ENCODE measurements around the gene HMGN1. TPM values are rescaled to one million over a fixed set of nuclear protein-coding genes. Genes with fewer than 3 reads are reported as not detected.

Gene HMGN1
- total RNA-seq, 2 experiments from 2014 or later, result 415 to 416 TPM

DNA sequence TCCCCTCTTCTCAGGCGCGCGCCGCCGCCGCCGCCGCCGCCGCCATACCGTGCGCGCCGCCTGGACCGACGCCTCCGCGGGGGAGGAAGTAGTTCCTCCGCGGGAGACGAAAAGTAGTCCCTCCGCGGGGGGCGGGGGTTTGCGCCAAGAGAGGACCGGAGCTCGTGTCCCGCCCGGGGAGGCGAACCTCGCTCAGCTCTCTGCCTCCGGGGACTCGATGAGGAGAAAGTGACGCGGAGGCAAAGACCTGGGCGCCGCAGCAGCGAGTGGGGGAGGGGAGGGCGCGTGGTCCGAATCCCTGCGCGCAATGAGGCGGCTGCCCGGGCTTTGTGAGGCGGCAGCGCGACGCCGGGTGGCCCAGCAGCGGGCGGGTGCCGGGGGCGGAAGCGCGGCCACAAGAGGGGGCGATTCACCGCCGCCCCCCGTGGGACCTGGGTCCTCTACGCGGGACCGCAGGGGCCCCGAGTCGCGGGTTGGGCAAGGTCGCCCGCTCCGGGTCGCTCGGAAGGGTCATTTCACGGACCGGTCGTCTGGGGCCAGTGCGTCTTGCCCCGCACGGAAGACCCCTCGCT, 35.2 kb downstream of the HMGN1 start, which contains the start of gene BRWD1:
BRWD1 (minus strand) TSS at position 62 of the 572 bp plus-strand sequence. CDS start 141 bp downstream, outside the sequence.
- intact Hi-C loops (cut with micrococcal nuclease), result loop anchor here (2.0 to 5.0 kb wide), 2 partner anchors 33 to 74 kb away; no protein-coding TSS in a partner anchor
- DNase-seq (peak; percentile 81), ATAC-seq (peak; percentile 52)
- Mint-ChIP-seq H3K4me3 (peak within 1 kb of the TSS; percentile 93), H3K27ac (peak within 1 kb of the TSS; percentile 95), H3K27me3 (no peaks in the 10 kb centered on the region), H3K9me3 (no peaks in the 10 kb centered on the region), H3K4me1 (ENCODE audit: low read depth) (peaks cover 38% of the 10 kb centered on the region), H3K36me3 (ENCODE audit: low read depth) (peaks cover 22% of the 10 kb centered on the region)
- CTCF ChIA-PET, result interaction anchor here (1.0 to 1.9 kb wide), 2 partner anchors 74 to 130 kb away, joined by 3 to 5 read pairs; partner anchors contain the start of gene PSMG1
- TF ChIP-seq, protein P1, sequence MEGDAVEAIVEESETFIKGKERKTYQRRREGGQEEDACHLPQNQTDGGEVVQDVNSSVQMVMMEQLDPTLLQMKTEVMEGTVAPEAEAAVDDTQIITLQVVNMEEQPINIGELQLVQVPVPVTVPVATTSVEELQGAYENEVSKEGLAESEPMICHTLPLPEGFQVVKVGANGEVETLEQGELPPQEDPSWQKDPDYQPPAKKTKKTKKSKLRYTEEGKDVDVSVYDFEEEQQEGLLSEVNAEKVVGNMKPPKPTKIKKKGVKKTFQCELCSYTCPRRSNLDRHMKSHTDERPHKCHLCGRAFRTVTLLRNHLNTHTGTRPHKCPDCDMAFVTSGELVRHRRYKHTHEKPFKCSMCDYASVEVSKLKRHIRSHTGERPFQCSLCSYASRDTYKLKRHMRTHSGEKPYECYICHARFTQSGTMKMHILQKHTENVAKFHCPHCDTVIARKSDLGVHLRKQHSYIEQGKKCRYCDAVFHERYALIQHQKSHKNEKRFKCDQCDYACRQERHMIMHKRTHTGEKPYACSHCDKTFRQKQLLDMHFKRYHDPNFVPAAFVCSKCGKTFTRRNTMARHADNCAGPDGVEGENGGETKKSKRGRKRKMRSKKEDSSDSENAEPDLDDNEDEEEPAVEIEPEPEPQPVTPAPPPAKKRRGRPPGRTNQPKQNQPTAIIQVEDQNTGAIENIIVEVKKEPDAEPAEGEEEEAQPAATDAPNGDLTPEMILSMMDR (IDR thresholded peaks at IDR 0.05), result no peak
- POLR2A ChIA-PET, result interaction anchor here (0.8 to 7.9 kb wide), 18 partner anchors 12 to 131 kb away, joined by 3 to 111 read pairs (median 4); partner anchors contain the start of genes HMGN1 and PSMG1

DNA sequence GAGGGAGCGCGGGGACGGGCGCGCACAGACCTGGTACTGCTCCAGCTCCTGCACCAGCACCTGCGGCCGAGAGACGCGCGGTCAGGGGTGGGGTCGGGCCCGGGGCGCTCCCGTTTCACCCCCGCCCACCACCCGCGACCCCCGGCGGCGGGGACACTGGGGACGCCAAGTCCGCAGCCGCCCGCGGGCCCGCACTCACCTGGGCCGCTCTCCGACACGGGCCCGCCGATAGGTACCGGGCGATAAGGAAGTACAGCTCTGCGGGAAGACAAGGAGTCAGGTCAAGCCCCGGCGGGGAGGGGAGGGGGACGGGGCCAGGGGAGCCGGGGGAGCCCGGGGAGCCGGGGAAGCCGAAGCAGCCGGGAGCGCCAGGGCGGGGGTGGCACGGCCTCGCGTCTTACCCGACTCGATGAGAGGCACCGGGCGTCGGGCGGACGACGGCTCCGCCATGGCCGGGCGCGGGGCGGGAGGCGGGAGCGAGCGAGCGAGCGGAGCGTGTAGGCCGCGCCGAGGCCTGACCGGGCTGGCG, 35.8 kb downstream of the HMGN1 start:
- ChIA-PET CTCF (interaction anchor here (1.0 to 1.9 kb wide), 3 partner anchors 35 to 130 kb away, joined by 3 to 5 read pairs (median 5); partner anchors contain the start of genes HMGN1 and PSMG1), POLR2A (interaction anchor here (1.0 to 7.9 kb wide), 14 partner anchors 10 to 131 kb away, joined by 3 to 111 read pairs (median 6); partner anchors contain the start of genes HMGN1 and PSMG1)
- Mint-ChIP-seq H3K9me3 (no peaks in the 10 kb centered on the region), H3K36me3 (ENCODE audit: low read depth) (peaks cover 24% of the 10 kb centered on the region), H3K27ac (peak overlapping the region; percentile 95), H3K4me3 (peak overlapping the region; percentile 93), H3K27me3 (no peaks in the 10 kb centered on the region), H3K4me1 (ENCODE audit: low read depth) (peaks cover 40% of the 10 kb centered on the region)
- TF ChIP-seq, protein P1 (IDR thresholded peaks at IDR 0.05), result no peak
- DNase-seq, result peak; percentile 36
- intact Hi-C loops (cut with micrococcal nuclease), result loop anchor here (5.0 kb wide), 1 partner anchor 74 kb away; no protein-coding TSS in a partner anchor
- ATAC-seq, result no peak

DNA sequence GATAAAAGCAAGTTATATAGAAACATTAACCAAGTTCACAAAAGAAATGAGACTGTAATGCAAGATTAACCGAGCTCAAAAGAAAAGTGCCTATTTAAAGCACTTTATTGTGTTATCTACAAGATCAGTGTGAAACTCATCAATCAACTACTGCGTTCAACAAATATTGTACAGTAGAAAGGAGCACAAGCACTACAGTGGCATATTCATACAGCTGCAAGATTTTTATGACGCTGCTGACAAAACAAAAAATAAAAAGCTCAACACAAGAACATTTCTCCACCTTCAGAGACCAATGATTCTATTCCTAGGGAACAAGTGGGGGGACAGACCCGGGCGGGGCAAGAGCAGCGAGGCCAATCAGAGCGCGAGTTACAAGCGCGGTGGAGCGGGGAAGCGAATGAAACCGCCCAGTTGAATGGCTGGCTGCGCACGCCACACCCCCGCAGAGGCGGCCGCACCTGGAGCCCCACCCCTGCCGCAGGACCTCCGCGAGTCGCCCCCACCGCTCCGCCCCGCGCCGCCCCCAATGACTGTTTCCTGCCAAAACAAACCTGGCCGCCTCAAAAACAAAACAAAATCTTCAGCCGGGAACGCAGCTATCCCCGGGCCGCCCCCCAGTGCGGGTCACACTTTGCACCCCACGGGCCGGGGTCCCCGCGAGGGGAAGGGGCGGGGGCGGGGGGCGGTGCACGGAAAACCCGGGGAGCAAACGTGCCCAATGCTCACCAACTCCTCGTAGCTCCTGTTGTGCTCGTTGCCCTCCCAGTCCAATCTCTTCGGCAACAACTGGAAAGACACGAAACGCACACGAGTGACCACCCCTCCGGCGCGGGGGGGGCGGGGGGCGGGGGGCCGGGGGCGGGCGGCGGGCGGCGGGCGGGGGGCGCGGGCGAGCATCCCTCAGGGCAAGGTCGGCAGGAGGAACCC, 36.5 kb downstream of the HMGN1 start:
- DNase-seq (peak; percentile 96), ATAC-seq (peak; percentile 86)
- peaks cover 25% of the 10 kb centered on the region for H3K36me3 Mint-ChIP-seq (ENCODE audit: low read depth)
- CTCF ChIA-PET, result interaction anchor here (0.9 to 1.9 kb wide), 5 partner anchors 36 to 129 kb away, joined by 3 to 5 read pairs (median 3); partner anchors contain the start of genes HMGN1 and PSMG1
- intact Hi-C loops (cut with micrococcal nuclease), result loop anchor here (5.0 kb wide), 1 partner anchor 75 kb away; no protein-coding TSS in a partner anchor
- H3K9me3 Mint-ChIP-seq, result no peaks in the 10 kb centered on the region
- H3K4me1 Mint-ChIP-seq (ENCODE audit: low read depth), result peaks cover 45% of the 10 kb centered on the region
- no peaks in the 10 kb centered on the region for H3K27me3 Mint-ChIP-seq
- peak overlapping the region; percentile 89 for H3K27ac Mint-ChIP-seq
- peak overlapping the region; percentile 93 for H3K4me3 Mint-ChIP-seq
- POLR2A ChIA-PET, result interaction anchor here (0.6 to 7.9 kb wide), 13 partner anchors 9 to 130 kb away, joined by 3 to 111 read pairs (median 9); partner anchors contain the start of genes HMGN1 and PSMG1
- TF ChIP-seq, protein P1 (IDR thresholded peaks at IDR 0.05), result no peak

DNA sequence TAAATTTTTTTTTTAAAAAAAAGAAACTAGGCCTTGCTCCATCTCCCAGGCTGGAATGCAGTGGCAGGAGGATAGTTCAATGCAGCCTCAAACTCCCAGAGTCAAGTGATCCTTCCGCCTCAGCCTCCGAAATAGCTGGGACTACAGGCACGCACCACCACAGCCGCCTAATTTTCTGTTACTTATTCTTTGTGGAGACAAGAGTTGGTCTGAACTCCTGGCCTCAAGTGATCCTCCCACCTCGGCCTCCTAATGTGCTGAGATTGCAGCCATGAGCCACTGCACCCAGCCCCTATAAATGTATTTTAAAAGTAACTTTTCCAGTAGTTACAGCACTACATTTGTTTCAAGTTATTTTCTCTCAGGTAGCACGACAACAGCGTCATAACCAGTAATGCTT, 37.7 kb downstream of the HMGN1 start:
- Mint-ChIP-seq H3K36me3 (ENCODE audit: low read depth) (peaks cover 26% of the 10 kb centered on the region), H3K9me3 (no peaks in the 10 kb centered on the region), H3K4me3 (no peak overlapping the region), H3K27me3 (no peaks in the 10 kb centered on the region), H3K4me1 (ENCODE audit: low read depth) (peaks cover 43% of the 10 kb centered on the region), H3K27ac (peak overlapping the region; percentile 15)
- no peak for ATAC-seq
- TF ChIP-seq, protein P1 (IDR thresholded peaks at IDR 0.05), result no peak
- POLR2A ChIA-PET, result interaction anchor here (1.8 to 7.9 kb wide), 3 partner anchors 8 to 36 kb away, joined by 9 to 111 read pairs (median 13); partner anchors contain the start of gene HMGN1
- intact Hi-C loops (cut with micrococcal nuclease), result loop anchor here (5.0 kb wide), 1 partner anchor 76 kb away; no protein-coding TSS in a partner anchor
- CTCF ChIA-PET, result interaction anchor here (1.4 kb wide), 1 partner anchor 108 kb away, joined by 3 read pairs; no protein-coding TSS in a partner anchor
- DNase-seq, result no peak

All from activated CD8-positive, alpha-beta T cell treated with anti-CD3 and anti-CD28 coated beads for 36 hours (primary cell).